Natural killer cell treated with Interleukin-12 subunit alpha and Interleukin-12 subunit beta and Interleukin-15 and Interleukin-18, amount 100 ng/mL, for 72 hours (primary cell): ENCODE measurements around the gene PPP1R13B. TPM values are rescaled to one million over a fixed set of nuclear protein-coding genes. Genes with fewer than 3 reads are reported as not detected.
A peak's percentile ranks its signal among the peaks of the same experiment; 100 is the strongest.

Experiments used
- ATAC-seq, 2 donors: fragments of 150-1000 bp; cut with Tn5 transposase in 1 of 2; sonication (Bioruptor Pico), chemical (Tn5 transposase) in 1 of 2; 2 replicates each; pipeline ENCODE4 v1.10.0; 2021
- DNase-seq: peaks from one replicate; pipeline ENCODE4 v3.0.0; 2022; ENCODE audit warnings: low spot score
- H3K27ac Mint-ChIP-seq, 2 donors: 1 replicate in 1 of 2; 2 replicates in 1 of 2; pipeline ENCODE4 v1.8.0; 2022; ENCODE audit warnings: mixed read lengths in 2 of 2, mild to moderate bottlenecking in 1 of 2, moderate library complexity in 1 of 2
- H3K27me3 Mint-ChIP-seq, 2 donors: 1 replicate in 1 of 2; 2 replicates in 1 of 2; pipeline ENCODE4 v1.8.0; 2022; ENCODE audit warnings: mixed read lengths in 2 of 2
- H3K36me3 Mint-ChIP-seq: one replicate; pipeline ENCODE4 v1.8.0; 2022; ENCODE audit warnings: mixed read lengths
- H3K4me1 Mint-ChIP-seq, 2 donors: 1 replicate in 1 of 2; 2 replicates in 1 of 2; pipeline ENCODE4 v1.8.0; 2022; ENCODE audit warnings: low read depth in 2 of 2, mixed read lengths in 2 of 2, mild to moderate bottlenecking in 1 of 2
- H3K4me3 Mint-ChIP-seq: one replicate; pipeline ENCODE4 v1.8.0; 2022; ENCODE audit warnings: mixed read lengths
- H3K9me3 Mint-ChIP-seq: 2 replicates; pipeline ENCODE4 v1.8.0; 2022; ENCODE audit warnings: mixed read lengths
- total RNA-seq, 2 donors: library from RNA; stranded (reverse); gene quantifications; one replicate each; pipeline ENCODE4 v1.2.3, GENCODE V29; 2022

The PPP1R13B gene
- total RNA-seq, 2 donors from 2014 or later: 14.4 to 25.7 TPM

DNA sequence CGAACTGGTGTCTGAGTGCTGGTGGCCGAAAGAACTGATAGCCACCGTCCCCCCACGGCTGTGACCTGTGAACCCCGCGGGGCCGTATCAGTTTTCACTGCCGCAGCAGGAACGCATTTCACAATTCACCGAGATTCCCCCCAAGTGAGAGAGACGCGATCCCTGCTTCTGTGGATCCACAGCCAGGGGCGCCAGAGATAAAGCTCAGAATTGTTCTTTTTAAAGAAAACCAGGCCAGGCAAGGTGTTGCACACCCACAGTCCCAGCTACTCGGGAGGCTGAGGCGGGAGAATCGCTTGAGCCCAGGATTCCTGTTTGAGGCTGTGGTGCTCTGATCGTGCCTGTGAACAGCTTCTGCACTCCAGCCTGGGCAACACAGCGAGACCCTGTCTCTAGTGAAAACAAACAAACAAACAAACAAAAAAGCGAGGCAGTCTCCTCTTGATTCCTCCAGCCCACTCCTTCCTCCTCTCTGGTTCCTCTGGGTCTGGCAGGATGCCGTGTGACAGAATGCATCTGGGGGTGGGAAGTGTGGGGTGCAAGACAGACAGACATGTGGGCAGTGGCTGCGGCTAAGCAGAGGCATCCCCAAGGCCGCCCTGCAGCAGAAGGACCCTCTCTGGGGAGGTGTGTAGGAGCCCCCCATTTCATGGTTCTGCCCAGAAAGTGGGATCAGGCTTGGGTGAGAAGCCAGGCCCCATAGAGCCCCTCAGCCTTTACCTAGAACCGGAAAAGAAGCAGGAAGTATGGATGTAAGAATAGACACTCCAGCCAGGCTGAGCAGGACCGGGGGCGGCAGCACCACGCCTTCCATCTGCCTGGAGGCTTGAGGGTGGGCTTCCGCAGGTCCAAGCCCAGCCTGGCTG, 39.2 kb upstream of the PPP1R13B start:
- Mint-ChIP-seq H3K27me3 (no peaks in the 10 kb centered on the region), H3K4me3 (no peak overlapping the region), H3K36me3 (no peaks in the 10 kb centered on the region), H3K9me3 (no peaks in the 10 kb centered on the region), H3K4me1 (no peaks in the 10 kb centered on the region), H3K27ac (no peak overlapping the region)
- DNase-seq (no peak), ATAC-seq (no peak)

- no peaks in the 10 kb centered on the region for H3K9me3 Mint-ChIP-seq
- peaks cover 0 to 2% of the 10 kb centered on the region in 2 donors for H3K4me1 Mint-ChIP-seq
- H3K27me3 Mint-ChIP-seq: peaks cover 0 to 8% of the 10 kb centered on the region in 2 donors
- H3K36me3 Mint-ChIP-seq: no peaks in the 10 kb centered on the region
- no peak overlapping the region for H3K4me3 Mint-ChIP-seq
- ATAC-seq: no peak
- DNase-seq: no peak
- H3K27ac Mint-ChIP-seq: no peak overlapping the region
These were observed 38.1 kb upstream of the PPP1R13B start for GRCh38 chr14:103885509-103885932.

DNA sequence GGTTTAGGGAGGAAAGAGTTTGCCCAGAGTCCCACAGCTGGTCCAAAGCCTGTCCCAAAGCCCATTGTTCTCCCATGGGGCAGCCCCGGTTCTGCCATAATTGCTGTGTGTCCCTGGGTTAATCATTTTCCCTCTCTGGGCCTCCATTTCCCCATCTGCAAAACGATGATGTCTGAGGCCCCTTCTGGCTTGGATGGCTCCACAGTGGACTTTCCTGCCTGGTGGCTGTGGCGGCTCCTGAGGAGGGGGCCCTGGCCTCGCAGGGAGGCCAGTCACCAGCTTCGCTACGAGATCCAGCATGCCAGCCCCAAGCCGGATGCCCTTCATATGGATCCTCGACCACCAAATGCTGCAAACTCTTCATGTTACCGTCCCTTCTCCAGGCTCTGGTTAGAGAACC, 37.5 kb upstream of the PPP1R13B start:
- Mint-ChIP-seq H3K4me1 (peaks cover 0 to 7% of the 10 kb centered on the region in 2 donors), H3K27ac (no peak overlapping the region), H3K9me3 (no peaks in the 10 kb centered on the region), H3K4me3 (no peak overlapping the region), H3K36me3 (no peaks in the 10 kb centered on the region), H3K27me3 (peaks cover 0 to 8% of the 10 kb centered on the region in 2 donors)
- no peak for DNase-seq
- no peak for ATAC-seq

DNA sequence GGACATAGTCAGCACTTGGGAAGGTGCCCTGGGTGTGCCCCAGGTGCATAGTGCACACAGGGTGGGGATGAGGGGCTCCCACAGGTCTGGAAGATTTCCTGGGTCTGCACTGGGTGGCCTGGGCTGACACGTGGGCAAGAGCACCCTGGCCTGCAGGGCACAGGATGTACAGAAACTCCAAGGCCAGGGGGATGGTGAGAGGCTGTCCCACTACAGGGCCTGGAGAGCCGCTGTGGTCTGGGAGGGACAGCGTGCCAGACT, 35.8 kb upstream of the PPP1R13B start:
- H3K36me3 Mint-ChIP-seq: no peaks in the 10 kb centered on the region
- ATAC-seq: no peak

DNA sequence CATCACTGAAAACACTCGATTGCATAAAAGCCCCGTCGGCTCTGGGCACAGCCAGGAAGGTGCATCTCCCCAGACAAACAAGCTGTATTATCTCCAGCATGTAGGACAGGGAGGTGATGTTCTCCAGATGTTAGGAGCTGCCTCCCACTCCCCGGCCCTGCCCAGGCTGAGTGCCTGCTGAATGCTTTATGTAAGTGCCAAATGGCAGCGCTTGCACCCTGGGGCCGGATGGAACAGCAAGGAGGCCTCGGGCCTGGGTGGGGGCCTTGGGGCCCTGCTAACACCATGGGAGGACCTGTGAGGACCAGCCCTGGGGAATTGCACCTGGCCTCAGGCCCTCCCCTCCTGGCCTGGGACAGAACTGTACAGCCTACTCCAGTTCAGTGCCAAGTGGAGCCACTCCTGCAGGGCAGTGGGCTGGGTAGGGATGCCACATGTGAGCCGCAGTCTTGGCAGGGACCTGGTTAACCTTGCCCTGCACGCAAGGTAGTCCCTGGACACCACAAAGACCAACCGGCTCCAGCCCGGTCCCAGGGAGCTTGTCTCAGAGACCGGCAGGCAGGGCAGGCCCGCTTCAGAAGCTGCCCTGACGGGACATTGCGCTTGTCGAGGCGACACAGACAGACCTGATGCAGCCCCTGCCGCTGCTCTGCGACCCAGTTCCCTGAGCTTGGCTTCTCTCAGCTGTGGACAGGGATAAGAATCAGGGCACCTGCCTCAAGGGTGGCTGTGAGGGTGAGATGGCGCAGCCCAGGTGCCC, 35.3 kb upstream of the PPP1R13B start:
- Mint-ChIP-seq H3K27ac (no peak overlapping the region), H3K27me3 (peaks cover 0 to 8% of the 10 kb centered on the region in 2 donors), H3K4me3 (no peak overlapping the region), H3K9me3 (no peaks in the 10 kb centered on the region), H3K4me1 (peaks cover 0 to 12% of the 10 kb centered on the region in 2 donors), H3K36me3 (no peaks in the 10 kb centered on the region)
- ATAC-seq (peak; percentile 11 to 30), DNase-seq (no peak)

More for the DNA sequence above, 35.8 kb upstream of the PPP1R13B start:
- H3K9me3 Mint-ChIP-seq: no peaks in the 10 kb centered on the region
- peaks cover 0 to 12% of the 10 kb centered on the region in 2 donors for H3K4me1 Mint-ChIP-seq
- H3K27ac Mint-ChIP-seq: no peak overlapping the region
- H3K27me3 Mint-ChIP-seq: peaks cover 0 to 8% of the 10 kb centered on the region in 2 donors
- DNase-seq: no peak
- H3K4me3 Mint-ChIP-seq: no peak overlapping the region

- no peaks in the 10 kb centered on the region for H3K9me3 Mint-ChIP-seq
- no peak overlapping the region for H3K4me3 Mint-ChIP-seq
- H3K4me1 Mint-ChIP-seq: peaks cover 0 to 12% of the 10 kb centered on the region in 2 donors
- DNase-seq (no peak), ATAC-seq (no peak)
- peaks cover 0 to 8% of the 10 kb centered on the region in 2 donors for H3K27me3 Mint-ChIP-seq
- H3K36me3 Mint-ChIP-seq: no peaks in the 10 kb centered on the region
- no peak overlapping the region for H3K27ac Mint-ChIP-seq
These were observed 34.2 kb upstream of the PPP1R13B start for GRCh38 chr14:103881268-103882201.

DNA sequence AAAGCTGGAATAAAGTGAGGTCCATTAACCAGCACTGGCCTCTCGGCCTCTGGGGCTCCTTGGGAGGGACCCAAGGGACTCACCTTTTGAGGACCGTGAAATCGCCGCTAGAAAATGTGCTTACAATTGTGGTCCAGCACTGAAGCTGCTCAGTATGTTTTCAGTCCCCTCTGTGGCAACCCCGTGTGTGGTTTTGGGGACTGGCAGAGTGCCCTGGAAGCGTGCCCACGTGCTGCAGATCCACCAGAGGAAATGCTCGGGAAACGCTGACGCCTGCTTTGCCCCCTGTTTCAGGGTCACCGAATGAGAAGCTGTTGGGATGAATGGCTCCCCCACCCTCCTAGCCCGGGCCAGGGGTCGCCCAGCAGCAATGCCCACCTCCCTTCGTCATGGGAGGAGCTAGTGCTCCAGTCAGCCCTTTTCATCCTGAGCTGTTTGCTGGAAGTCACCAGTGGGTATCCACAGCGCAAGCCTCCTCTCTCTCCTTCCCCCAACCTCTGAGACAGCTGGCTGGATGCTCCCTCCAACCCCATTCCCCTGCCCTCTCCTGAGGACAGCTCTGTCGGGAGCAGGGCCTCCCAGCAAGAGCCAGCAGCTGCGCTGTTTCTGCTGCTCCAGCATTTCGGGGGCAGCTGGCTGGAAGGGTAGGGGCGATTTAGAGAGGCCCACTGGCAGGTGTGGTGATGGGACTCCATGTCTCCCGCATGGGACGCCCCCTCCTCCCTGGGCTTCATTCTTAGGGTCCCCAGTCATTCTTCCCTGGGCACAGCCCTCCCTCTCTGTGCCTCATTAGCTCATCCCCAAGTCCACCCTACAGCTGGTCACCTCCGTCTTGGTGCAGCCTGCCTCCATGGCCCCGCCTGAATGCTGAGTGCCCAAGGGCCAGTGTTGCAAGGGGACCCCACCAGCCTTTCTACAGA, 33.2 kb upstream of the PPP1R13B start:
- no peak overlapping the region for H3K27ac Mint-ChIP-seq
- H3K27me3 Mint-ChIP-seq: peaks cover 0 to 8% of the 10 kb centered on the region in 2 donors
- ATAC-seq (peak in 1 of 2 donors; percentile 25), DNase-seq (peak; percentile 20)
- H3K4me1 Mint-ChIP-seq: peaks cover 0 to 12% of the 10 kb centered on the region in 2 donors
- H3K9me3 Mint-ChIP-seq: no peaks in the 10 kb centered on the region
- H3K4me3 Mint-ChIP-seq: peak overlapping the region; percentile 53
- H3K36me3 Mint-ChIP-seq: no peaks in the 10 kb centered on the region

DNA sequence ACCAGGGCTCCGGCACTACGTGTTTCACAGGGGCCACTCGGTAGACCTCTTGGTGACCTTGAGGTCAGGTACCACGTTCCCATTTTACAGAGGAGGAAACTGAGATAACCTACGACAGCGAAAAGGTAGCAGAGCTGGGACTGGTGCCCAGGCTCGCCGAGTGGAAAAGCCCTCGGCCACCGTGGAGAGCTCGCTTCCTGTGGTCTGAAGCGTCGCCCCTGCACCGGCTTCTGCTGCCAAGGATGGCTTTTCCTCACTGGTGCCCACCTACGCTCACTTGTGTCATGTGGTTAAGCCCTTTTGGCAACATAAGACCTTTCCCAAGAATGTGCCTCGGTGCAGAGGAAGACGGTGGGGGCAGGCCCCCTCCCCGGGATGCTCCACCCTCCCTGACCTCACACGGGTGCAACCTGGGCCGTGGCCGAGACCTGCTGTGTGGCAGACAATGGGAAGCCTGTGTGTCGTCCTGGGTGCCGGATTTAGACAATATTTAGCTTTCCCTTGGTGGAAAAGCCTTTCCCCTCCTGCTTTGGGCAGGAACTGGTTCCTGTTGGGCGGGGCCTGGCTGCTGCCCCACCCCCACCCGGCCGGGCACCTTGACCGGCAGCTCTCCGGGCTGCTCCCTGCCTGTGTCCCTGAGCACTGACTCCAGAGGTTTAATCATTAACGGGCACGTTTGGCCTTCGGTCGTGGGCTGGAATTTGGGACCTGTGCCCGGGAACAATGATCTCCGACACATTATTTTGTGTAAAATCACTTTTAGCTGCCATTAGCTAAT, 32.4 kb upstream of the PPP1R13B start:
- no peaks in the 10 kb centered on the region for H3K36me3 Mint-ChIP-seq
- DNase-seq (peak; percentile 37), ATAC-seq (peak in 1 of 2 donors; percentile 43)
- peaks cover 0 to 13% of the 10 kb centered on the region in 2 donors for H3K27me3 Mint-ChIP-seq
- H3K9me3 Mint-ChIP-seq: no peaks in the 10 kb centered on the region
- H3K4me1 Mint-ChIP-seq: peaks cover 0 to 15% of the 10 kb centered on the region in 2 donors
- peak overlapping the region; percentile 53 for H3K4me3 Mint-ChIP-seq
- no peak overlapping the region for H3K27ac Mint-ChIP-seq

GRCh38 chr14:103879118-103879569, 31.8 kb upstream of the PPP1R13B start:
- H3K4me1 Mint-ChIP-seq: peaks cover 0 to 15% of the 10 kb centered on the region in 2 donors
- peaks cover 0 to 13% of the 10 kb centered on the region in 2 donors for H3K27me3 Mint-ChIP-seq
- H3K9me3 Mint-ChIP-seq: no peaks in the 10 kb centered on the region
- DNase-seq (no peak), ATAC-seq (no peak)
- peak overlapping the region; percentile 43 for H3K4me3 Mint-ChIP-seq
- no peaks in the 10 kb centered on the region for H3K36me3 Mint-ChIP-seq
- H3K27ac Mint-ChIP-seq: no peak overlapping the region

GRCh38 chr14:103878180-103878579, 30.8 kb upstream of the PPP1R13B start:
- peaks cover 0 to 15% of the 10 kb centered on the region in 2 donors for H3K4me1 Mint-ChIP-seq
- H3K36me3 Mint-ChIP-seq: no peaks in the 10 kb centered on the region

DNA sequence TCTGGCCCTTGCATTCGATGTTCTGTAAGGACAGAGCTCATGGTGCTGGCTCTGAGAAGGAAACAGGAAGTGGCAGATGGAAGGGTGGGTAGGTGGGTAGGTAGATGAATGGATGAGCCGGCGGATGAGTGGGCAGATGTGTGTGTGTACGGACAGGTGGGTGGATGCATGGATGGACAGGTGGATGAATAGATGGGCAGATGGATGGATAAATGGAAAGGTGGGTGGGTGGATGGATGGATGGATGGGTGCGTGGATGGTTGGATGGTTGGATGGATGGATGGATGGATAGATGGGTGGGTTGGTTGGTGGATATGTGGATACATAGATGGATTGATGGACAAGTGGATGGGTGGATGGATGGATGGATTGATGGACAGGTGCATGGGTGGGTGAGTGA, 27.6 kb upstream of the PPP1R13B start:
- ATAC-seq: no peak
- H3K27me3 Mint-ChIP-seq: peaks cover 0 to 5% of the 10 kb centered on the region in 2 donors

More at GRCh38 chr14:103878180-103878579, 30.8 kb upstream of the PPP1R13B start:
- H3K27ac Mint-ChIP-seq: no peak overlapping the region
- no peaks in the 10 kb centered on the region for H3K9me3 Mint-ChIP-seq
- ATAC-seq (no peak), DNase-seq (peak; percentile 31)
- peaks cover 0 to 13% of the 10 kb centered on the region in 2 donors for H3K27me3 Mint-ChIP-seq
- no peak overlapping the region for H3K4me3 Mint-ChIP-seq

More for the DNA sequence above, 27.6 kb upstream of the PPP1R13B start:
- Mint-ChIP-seq H3K36me3 (no peaks in the 10 kb centered on the region), H3K27ac (no peak overlapping the region), H3K4me1 (peaks cover 5 to 13% of the 10 kb centered on the region in 2 donors), H3K4me3 (no peak overlapping the region), H3K9me3 (no peaks in the 10 kb centered on the region)
- no peak for DNase-seq
